Smooth muscle cell (in vitro differentiated cells): ENCODE data around the gene ERCC2. TPM values are rescaled to one million over a fixed set of nuclear protein-coding genes. Genes with fewer than 3 reads are reported as not detected.

Experiments
- DNase-seq: peaks from one replicate; lab custom pipeline; 2025; ENCODE audit not compliant: unreplicated experiment; lab: John Stamatoyannopoulos, UW
- H2AFZ ChIP-seq: fragments of 200-600 bp; sonication (generic); 2 replicates; pipeline ENCODE4 v1.6.0; 2016; ENCODE audit warnings: antibody characterized with exemption, low read depth, mild to moderate bottlenecking
- H3F3A ChIP-seq: fragments of 200-600 bp; sonication (generic); 2 replicates; pipeline ENCODE4 v1.6.0; 2017; ENCODE audit warnings: antibody characterized with exemption, low read depth
- H3K27ac ChIP-seq: fragments of 200-600 bp; sonication (generic); 2 replicates; pipeline ENCODE4 v1.5.1; 2016; ENCODE audit warnings: low read depth, mild to moderate bottlenecking
- H3K27me3 ChIP-seq: fragments of 200-600 bp; sonication (generic); 2 replicates; pipeline ENCODE4 v1.6.1; 2016; ENCODE audit warnings: low read depth, mild to moderate bottlenecking
- H3K36me3 ChIP-seq: fragments of 200-600 bp; sonication (generic); 2 replicates; pipeline ENCODE4 v1.5.1; 2016; ENCODE audit warnings: low read depth
- H3K4me1 ChIP-seq: fragments of 200-600 bp; sonication (generic); 2 replicates; pipeline ENCODE4 v1.5.1; 2016; ENCODE audit warnings: low read depth
- H3K4me2 ChIP-seq: fragments of 200-600 bp; sonication (generic); 2 replicates; pipeline ENCODE4 v1.6.0; 2016; ENCODE audit warnings: mild to moderate bottlenecking
- H3K4me3 ChIP-seq: fragments of 200-600 bp; sonication (generic); 2 replicates; pipeline ENCODE4 v1.5.1; 2016; ENCODE audit warnings: mild to moderate bottlenecking
- H3K79me2 ChIP-seq: fragments of 200-600 bp; sonication (generic); 2 replicates; pipeline ENCODE4 v1.6.0; 2016; ENCODE audit warnings: low read depth, mild to moderate bottlenecking
- H3K9ac ChIP-seq: fragments of 200-600 bp; sonication (generic); 2 replicates; pipeline ENCODE4 v1.6.0; 2016; ENCODE audit warnings: low read depth
- H3K9me3 ChIP-seq: fragments of 200-600 bp; sonication (generic); replicated peaks from 2 replicates; pipeline ENCODE4 v1.5.1; 2016; ENCODE audit warnings: low read depth
- H4K20me1 ChIP-seq: fragments of 200-600 bp; sonication (generic); 2 replicates; pipeline ENCODE4 v1.6.0; 2016; ENCODE audit warnings: low read depth
- WGBS: methylation state at CpG from one replicate; pipeline ENCODE4 v1.1.7; 2016; ENCODE audit warnings: low lambda C conversion rate; 5-methylcytosine and 5-hydroxymethylcytosine counted together
- polyA plus RNA-seq: library from polyadenylated mRNA; unstranded; fragments of >200 nt; fragmentation: Nextera tagmentation; extraction: Ambion mirVana; gene quantifications from 2 replicates; pipeline ENCODE4 v1.2.1, GENCODE V29; 2016
- total RNA-seq: library from RNA; depleted of rRNA; stranded (reverse); fragments of >200 nt; gene quantifications from 2 replicates; pipeline ENCODE4 v1.2.3, GENCODE V29; 2014
- TF ChIP-seq, protein P1 (sequence below): fragments of 200-600 bp; sonication (generic); IDR thresholded peaks from 2 replicates; pipeline ENCODE4 v1.5.1; 2017; ENCODE audit warnings: borderline replicate concordance, mild to moderate bottlenecking, antibody characterized with exemption; ENCODE audit not compliant: insufficient read depth, poor library complexity, severe bottlenecking

ERCC2 gene
- total RNA-seq, result 12.8 and 13.4 TPM in 2 replicates
- polyA plus RNA-seq, result 5.7 and 14.6 TPM in 2 replicates

DNA sequence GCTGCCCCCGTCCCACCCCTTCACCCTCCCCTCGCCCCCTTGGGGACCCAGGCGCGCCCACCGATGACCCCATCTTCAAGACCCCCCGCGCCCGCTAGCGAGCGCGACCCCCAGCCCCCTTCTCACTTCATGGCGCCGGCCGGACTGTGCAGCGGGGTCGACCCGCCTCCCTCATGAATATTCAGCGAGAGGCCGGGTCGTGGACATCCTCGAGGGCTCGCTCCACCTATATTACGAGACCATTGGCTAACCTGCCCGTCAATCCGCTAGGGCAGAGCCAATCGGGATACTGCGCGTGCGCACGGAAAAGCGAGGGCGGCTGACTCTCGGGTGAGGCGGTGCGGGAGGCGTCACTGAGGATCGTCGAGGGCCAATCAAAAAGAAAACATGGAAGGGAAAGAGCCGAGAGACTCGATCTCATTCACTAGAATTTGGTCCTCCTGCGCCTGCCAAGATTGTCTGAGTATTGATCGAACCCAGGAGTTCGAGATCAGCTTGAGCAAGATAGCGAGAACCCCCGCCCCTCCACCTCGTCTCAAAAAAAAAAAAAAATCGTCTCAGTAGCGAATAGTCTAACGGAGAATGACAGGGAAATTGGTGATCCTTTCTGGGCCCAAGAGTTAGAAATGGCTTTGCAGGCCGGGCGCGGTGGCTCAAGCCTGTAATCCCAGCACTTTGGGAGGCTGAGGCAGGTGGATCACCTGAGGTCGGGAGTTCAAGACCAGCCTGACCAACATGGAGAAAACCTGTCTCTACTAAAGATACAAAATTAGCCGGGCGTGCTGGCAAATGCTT, at the start of gene ERCC2:
Gene ERCC2, minus strand, starts transcription at position 164 of the 795 bp plus-strand sequence. Its CDS starts 33 bp downstream, at position 131.
- Histone ChIP-seq H3K4me3 (peak within 1 kb of the TSS; percentile 85), H3K36me3 (no peaks in the 10 kb centered on the region), H3K9me3 (no peaks in the 10 kb centered on the region), H3K79me2 (no peaks in the 10 kb centered on the region), H2AFZ (peak within 1 kb of the TSS; percentile 88), H3K27me3 (no peaks in the 10 kb centered on the region), H3K9ac (peak within 1 kb of the TSS; percentile 53), H3K4me2 (peak within 1 kb of the TSS; percentile 95), H3F3A (no peaks in the 10 kb centered on the region), H4K20me1 (no peaks in the 10 kb centered on the region), H3K4me1 (peaks cover 6% of the 10 kb centered on the region), H3K27ac (peak within 1 kb of the TSS; percentile 87)
- whole genome bisulfite sequencing, result 6% methylated on average over 53 of the region's 55 CpGs
- DNase-seq, result peak; percentile 96
- TF ChIP-seq, protein P1, sequence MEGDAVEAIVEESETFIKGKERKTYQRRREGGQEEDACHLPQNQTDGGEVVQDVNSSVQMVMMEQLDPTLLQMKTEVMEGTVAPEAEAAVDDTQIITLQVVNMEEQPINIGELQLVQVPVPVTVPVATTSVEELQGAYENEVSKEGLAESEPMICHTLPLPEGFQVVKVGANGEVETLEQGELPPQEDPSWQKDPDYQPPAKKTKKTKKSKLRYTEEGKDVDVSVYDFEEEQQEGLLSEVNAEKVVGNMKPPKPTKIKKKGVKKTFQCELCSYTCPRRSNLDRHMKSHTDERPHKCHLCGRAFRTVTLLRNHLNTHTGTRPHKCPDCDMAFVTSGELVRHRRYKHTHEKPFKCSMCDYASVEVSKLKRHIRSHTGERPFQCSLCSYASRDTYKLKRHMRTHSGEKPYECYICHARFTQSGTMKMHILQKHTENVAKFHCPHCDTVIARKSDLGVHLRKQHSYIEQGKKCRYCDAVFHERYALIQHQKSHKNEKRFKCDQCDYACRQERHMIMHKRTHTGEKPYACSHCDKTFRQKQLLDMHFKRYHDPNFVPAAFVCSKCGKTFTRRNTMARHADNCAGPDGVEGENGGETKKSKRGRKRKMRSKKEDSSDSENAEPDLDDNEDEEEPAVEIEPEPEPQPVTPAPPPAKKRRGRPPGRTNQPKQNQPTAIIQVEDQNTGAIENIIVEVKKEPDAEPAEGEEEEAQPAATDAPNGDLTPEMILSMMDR, result no peak

DNA sequence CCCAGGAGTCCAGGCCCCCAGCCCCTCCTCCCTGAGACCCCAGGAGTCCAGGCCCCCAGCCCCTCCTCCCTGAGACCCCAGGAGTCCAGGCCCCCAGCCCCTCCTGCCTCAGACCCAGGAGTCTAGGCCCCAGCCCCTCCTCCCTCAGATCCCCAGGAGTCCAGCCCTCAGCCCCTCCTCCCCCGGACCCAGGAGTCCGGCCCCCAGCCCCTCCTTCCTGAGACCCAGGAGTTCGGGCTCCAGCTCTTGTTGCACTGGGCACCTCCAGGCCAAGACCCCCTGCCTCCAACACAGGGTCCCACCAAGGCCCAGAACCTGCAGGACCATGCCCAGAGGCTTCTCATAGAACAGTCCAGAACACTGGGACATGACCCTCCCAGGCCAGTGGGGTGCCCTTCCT, 49.5 kb upstream of the ERCC2 start:
- H3K27me3 ChIP-seq, result no peaks in the 10 kb centered on the region
- no peak overlapping the region for H3K9ac ChIP-seq

DNA sequence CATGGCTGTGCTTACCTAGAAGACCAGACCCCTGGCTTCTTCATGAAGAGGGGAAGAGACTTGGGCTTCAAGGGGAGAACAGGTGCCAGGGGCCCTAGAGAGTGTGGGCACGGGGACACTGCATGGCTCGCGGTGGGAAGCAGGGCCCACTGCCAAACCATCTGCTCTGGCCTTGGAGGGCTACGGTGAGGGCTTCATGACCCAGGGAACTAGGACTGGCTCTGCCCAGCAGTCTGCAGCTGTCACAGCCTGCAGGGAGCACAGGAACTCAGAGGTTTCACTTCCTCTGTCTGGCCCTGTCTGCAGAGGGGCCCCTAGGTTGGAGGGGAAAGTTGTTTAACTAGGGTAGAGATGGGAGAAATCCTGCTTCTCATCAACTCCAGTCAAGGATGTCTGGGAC, 49.0 kb upstream of the ERCC2 start:
- H3F3A ChIP-seq, result no peaks in the 10 kb centered on the region
- no peak overlapping the region for H2AFZ ChIP-seq
- no peak overlapping the region for H3K27ac ChIP-seq
- peaks cover 5% of the 10 kb centered on the region for H3K4me1 ChIP-seq
- WGBS, result 97% methylated on average over 4 of the region's 4 CpGs
- no peaks in the 10 kb centered on the region for H3K27me3 ChIP-seq
- no peaks in the 10 kb centered on the region for H4K20me1 ChIP-seq
- H3K36me3 ChIP-seq, result no peaks in the 10 kb centered on the region
- no peak overlapping the region for H3K4me2 ChIP-seq
- no peak overlapping the region for H3K9ac ChIP-seq
- H3K9me3 ChIP-seq, result no peaks in the 10 kb centered on the region
- H3K79me2 ChIP-seq, result peaks cover 9% of the 10 kb centered on the region
- H3K4me3 ChIP-seq, result no peak overlapping the region
- TF ChIP-seq, protein P1, result no peak
- DNase-seq, result no peak

More for the DNA sequence above, 49.5 kb upstream of the ERCC2 start:
- H3K4me2 ChIP-seq, result no peak overlapping the region
- peaks cover 5% of the 10 kb centered on the region for H3K4me1 ChIP-seq
- H3K4me3 ChIP-seq, result no peak overlapping the region
- H3K9me3 ChIP-seq, result no peaks in the 10 kb centered on the region
- no peaks in the 10 kb centered on the region for H3K36me3 ChIP-seq
- no peaks in the 10 kb centered on the region for H4K20me1 ChIP-seq
- no peak overlapping the region for H3K27ac ChIP-seq
- no peaks in the 10 kb centered on the region for H3F3A ChIP-seq
- WGBS, result 75% methylated on average over 1 of the region's 3 CpGs
- peaks cover 9% of the 10 kb centered on the region for H3K79me2 ChIP-seq
- DNase-seq, result no peak
- H2AFZ ChIP-seq, result no peak overlapping the region
- TF ChIP-seq, protein P1, result no peak
